Parathyroid adenoma (tissue), 2 donors: ENCODE measurements around the gene TNS3.
"Not testable (repeated sequence)": the region's sequence is repeated elsewhere in the genome, so short reads cannot be mapped to it uniquely, and the experiment has no call there.

Source experiments
- H2AFZ ChIP-seq: fragments of 300-600 bp; sonication (generic); one replicate; pipeline ENCODE4 v1.7.0; 2017; ENCODE audit warnings: antibody characterized with exemption, mild to moderate bottlenecking
- H3K27ac ChIP-seq: fragments of 300-600 bp; sonication (generic); one replicate; pipeline ENCODE4 v1.7.0; 2017
- H3K27me3 ChIP-seq: fragments of 300-600 bp; sonication (generic); one replicate; pipeline ENCODE4 v1.7.0; 2017; ENCODE audit warnings: low read length; ENCODE audit not compliant: control insufficient read depth, insufficient read depth
- H3K36me3 ChIP-seq: fragments of 300-600 bp; sonication (generic); one replicate; pipeline ENCODE4 v1.7.0; 2017; ENCODE audit warnings: low read length; ENCODE audit not compliant: control insufficient read depth, insufficient read depth
- H3K4me1 ChIP-seq: fragments of 300-600 bp; sonication (generic); one replicate; pipeline ENCODE4 v1.7.0; 2017; ENCODE audit warnings: control low read depth
- H3K4me2 ChIP-seq: fragments of 300-600 bp; sonication (generic); one replicate; pipeline ENCODE4 v1.7.0; 2017; ENCODE audit warnings: low read length
- H3K4me3 ChIP-seq: fragments of 300-600 bp; sonication (generic); one replicate; pipeline ENCODE4 v1.7.0; 2017; ENCODE audit warnings: low read depth, low read length
- H3K79me2 ChIP-seq: fragments of 300-600 bp; sonication (generic); one replicate; pipeline ENCODE4 v1.7.0; 2017; ENCODE audit warnings: control low read depth
- H3K9ac ChIP-seq: fragments of 300-600 bp; sonication (generic); one replicate; pipeline ENCODE4 v1.7.0; 2017; ENCODE audit warnings: mild to moderate bottlenecking
- H3K9me3 ChIP-seq: fragments of 300-600 bp; sonication (generic); one replicate; pipeline ENCODE4 v1.7.0; 2017; ENCODE audit warnings: low read length; ENCODE audit not compliant: control insufficient read depth
- CTCF ChIP-seq: fragments of 300-600 bp; sonication (generic); IDR thresholded peaks from one replicate; pipeline ENCODE4 v1.7.0; 2017; ENCODE audit warnings: antibody characterized with exemption, mild to moderate bottlenecking
- donor health status: primary hyperparathyroidism.

Gene TNS3

GRCh38 chr7:47442605-47442865 lies 139.4 kb downstream of the TNS3 start:
- no peak for TF ChIP-seq CTCF
- Histone ChIP-seq H3K9ac (no peak overlapping the region), H3K27ac (no peak overlapping the region), H3K79me2 (peaks cover 26% of the 10 kb centered on the region), H2AFZ (peak overlapping the region; percentile 62), H3K9me3 (no peaks in the 10 kb centered on the region), H3K4me3 (no peak overlapping the region), H3K36me3 (no peaks in the 10 kb centered on the region), H3K27me3 (no peaks in the 10 kb centered on the region), H3K4me2 (no peak overlapping the region), H3K4me1 (peaks cover 42% of the 10 kb centered on the region)

GRCh38 chr7:47441796-47442604 lies 139.9 kb downstream of the TNS3 start:
- TF ChIP-seq CTCF: no peak
- H3K4me1 ChIP-seq: peaks cover 39% of the 10 kb centered on the region
- H3K36me3 ChIP-seq: no peaks in the 10 kb centered on the region
- H3K4me3 ChIP-seq: no peak overlapping the region
- no peaks in the 10 kb centered on the region for H3K27me3 ChIP-seq
- peak overlapping the region; percentile 62 for H2AFZ ChIP-seq
- no peaks in the 10 kb centered on the region for H3K9me3 ChIP-seq
- peak overlapping the region; percentile 65 for H3K27ac ChIP-seq
- H3K4me2 ChIP-seq: no peak overlapping the region
- peaks cover 26% of the 10 kb centered on the region for H3K79me2 ChIP-seq
- no peak overlapping the region for H3K9ac ChIP-seq

- H3K36me3 ChIP-seq, H3K9me3 ChIP-seq, H3K4me2 ChIP-seq, H3K4me3 ChIP-seq, H3K27me3 ChIP-seq, H2AFZ ChIP-seq, H3K9ac ChIP-seq, H3K27ac ChIP-seq: not testable (repeated sequence)
- Histone ChIP-seq H3K4me1 (peaks cover 30% of the 10 kb centered on the region), H3K79me2 (peaks cover 26% of the 10 kb centered on the region)
Observed at GRCh38 chr7:47441048-47441447, 140.9 kb downstream of the TNS3 start.

- Histone ChIP-seq H3K79me2 (peaks cover 26% of the 10 kb centered on the region), H3K27ac (no peak overlapping the region), H3K4me3 (no peak overlapping the region), H2AFZ (no peak overlapping the region), H3K4me1 (peaks cover 22% of the 10 kb centered on the region), H3K4me2 (no peak overlapping the region), H3K36me3 (no peaks in the 10 kb centered on the region), H3K9me3 (no peaks in the 10 kb centered on the region), H3K9ac (no peak overlapping the region), H3K27me3 (no peaks in the 10 kb centered on the region)
- TF ChIP-seq CTCF: no peak
Observed at GRCh38 chr7:47440320-47440719, 141.6 kb downstream of the TNS3 start.

GRCh38 chr7:47439181-47439667 lies 142.7 kb downstream of the TNS3 start:
- H3K36me3 ChIP-seq: no peaks in the 10 kb centered on the region
- no peak for TF ChIP-seq CTCF
- peaks cover 18% of the 10 kb centered on the region for H3K4me1 ChIP-seq
- no peak overlapping the region for H3K4me2 ChIP-seq
- H3K9me3 ChIP-seq: no peaks in the 10 kb centered on the region
- H3K9ac ChIP-seq: no peak overlapping the region
- no peak overlapping the region for H2AFZ ChIP-seq
- peaks cover 26% of the 10 kb centered on the region for H3K79me2 ChIP-seq
- no peak overlapping the region for H3K4me3 ChIP-seq
- no peaks in the 10 kb centered on the region for H3K27me3 ChIP-seq
- no peak overlapping the region for H3K27ac ChIP-seq
